GM19023 (cell line): ENCODE results near the gene CASK.
A peak's percentile ranks its signal among the peaks of the same experiment; 100 is the strongest.
"Not testable (repeated sequence)": the region's sequence is repeated elsewhere in the genome, so short reads cannot be mapped to it uniquely, and the experiment has no call there.

Experiments used
- ATAC-seq: cut with Tn5 transposase; IDR thresholded peaks from one replicate; pipeline ENCODE4 v1.9.1; 2021; ENCODE audit warnings: mild to moderate bottlenecking, moderate library complexity; ENCODE audit not compliant: unreplicated experiment

The CASK gene

GRCh38 chrX:41655631-41656030 is 267.7 kb downstream of the CASK start:
- ATAC-seq, result no peak

- no peak for ATAC-seq
These were observed 268.3 kb downstream of the CASK start for GRCh38 chrX:41655101-41655500.

DNA sequence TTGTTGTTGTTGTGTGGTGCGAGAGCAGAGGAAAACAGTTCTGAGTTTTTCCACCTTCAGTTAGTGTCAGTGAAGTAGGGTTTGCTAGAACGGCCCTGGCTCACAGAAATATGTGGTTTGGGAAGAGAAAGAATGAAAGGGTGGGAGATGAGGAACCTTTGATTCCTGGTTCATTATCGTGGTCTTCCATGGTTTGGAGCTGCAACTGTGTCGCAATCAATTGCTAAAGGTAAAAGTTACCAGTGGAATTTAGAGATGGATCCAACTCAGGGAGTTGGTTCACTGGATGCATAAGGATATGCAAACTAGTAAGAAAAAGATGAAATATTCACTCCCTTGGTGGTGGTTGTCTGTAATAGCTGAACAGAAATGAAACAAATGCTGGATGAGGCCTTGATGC is 270.2 kb downstream of the CASK start:
- no peak for ATAC-seq

DNA sequence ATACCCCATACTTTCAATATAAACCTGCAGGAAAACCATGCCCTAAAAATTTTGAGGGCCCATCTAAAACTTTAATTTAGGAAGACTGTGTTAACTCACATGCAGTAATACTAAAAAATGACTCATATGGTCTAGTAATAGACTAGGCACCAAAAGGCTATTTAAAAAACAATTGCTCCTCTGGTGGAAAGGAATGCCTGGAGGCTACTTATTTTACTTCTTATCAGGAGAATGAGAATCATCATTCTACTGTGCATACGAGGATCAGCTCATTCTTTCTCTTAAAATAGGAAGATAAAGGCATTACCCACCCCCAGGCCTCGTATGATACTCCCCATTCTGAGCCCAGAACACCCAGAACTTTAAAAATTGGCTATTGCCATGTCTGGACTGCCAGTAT is 277.2 kb downstream of the CASK start:
- not testable (repeated sequence) for ATAC-seq

DNA sequence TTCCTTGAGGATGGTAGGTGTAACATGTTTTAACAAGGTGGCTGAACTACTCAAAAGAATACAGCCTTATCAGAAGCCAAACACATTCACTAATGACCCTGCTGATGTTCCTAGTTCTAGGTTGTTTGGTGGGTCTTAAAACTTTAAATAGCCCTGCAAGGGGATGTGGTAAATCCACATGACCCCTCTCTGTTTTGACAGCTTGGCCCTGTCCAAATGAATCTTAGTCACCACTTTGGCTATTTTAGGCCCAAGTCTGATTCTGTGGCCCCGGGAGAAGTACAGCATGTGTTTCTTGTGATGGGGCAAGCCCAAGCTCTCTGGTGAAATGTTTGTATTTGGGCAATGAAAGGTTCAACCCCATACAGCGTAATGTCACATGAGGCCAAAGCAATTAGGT is 289.1 kb downstream of the CASK start:
- ATAC-seq, result no peak

DNA sequence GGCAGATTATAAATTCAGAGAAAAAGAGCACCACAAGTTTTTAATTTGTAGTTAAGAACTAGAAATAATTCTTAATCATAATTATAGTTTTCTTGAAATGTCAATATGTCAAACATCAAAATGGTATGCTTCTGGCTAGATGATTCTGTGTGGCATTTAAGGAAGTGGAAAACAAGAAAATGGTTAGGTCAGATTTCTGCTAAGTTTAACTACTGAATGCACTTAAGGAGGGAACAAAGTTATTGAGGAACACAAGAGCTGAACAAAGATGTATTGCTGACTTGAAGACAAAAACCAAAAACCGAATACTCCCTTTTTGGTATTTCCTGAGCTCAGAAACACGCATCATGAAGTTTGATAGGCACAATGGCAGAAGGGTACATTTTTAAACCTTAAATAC is 293.3 kb downstream of the CASK start:
- no peak for ATAC-seq

- no peak for ATAC-seq
These were observed 293.8 kb downstream of the CASK start for GRCh38 chrX:41629539-41629938.

GRCh38 chrX:41621222-41621723 is 302.1 kb downstream of the CASK start:
- no peak for ATAC-seq

DNA sequence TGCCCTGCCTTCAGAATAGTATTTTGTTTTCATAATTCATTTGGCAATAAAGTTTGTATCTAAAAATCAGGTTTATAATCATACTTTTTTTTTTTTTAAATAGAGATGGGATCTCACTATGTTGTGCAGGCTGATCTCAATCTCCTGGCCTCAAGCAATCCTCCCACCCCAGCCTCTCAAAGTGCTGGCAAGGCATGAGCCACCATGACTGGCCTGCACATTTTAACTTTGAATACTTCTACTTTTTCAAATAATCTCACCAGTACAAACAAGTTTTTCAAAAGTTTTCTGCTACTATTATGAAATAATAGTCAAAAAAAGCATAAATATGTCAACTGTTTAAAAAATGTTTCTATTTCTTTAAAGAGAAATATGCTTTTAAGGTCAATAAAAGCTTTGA is 304.1 kb downstream of the CASK start:
- no peak for ATAC-seq

GRCh38 chrX:41616935-41617334 is 306.4 kb downstream of the CASK start:
- no peak for ATAC-seq

DNA sequence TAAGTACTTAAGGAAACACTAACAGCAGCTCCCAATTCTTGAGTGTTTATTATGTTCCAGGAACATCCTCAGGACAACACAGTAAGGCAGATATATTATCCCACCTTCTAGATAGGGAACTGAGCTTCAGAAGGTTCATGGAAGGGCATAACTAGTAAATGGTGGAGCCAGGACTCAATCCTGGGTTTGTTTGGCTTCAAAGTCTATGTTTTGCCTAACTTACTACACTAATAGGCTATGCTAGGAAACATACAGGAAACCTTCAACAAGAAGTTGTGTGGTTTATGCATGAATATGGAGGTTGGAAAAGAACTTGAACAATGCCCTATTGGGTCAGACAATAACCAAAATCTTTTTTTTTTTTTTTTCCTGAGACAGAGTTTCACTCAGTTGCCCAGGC is 307.1 kb downstream of the CASK start:
- ATAC-seq, result no peak

DNA sequence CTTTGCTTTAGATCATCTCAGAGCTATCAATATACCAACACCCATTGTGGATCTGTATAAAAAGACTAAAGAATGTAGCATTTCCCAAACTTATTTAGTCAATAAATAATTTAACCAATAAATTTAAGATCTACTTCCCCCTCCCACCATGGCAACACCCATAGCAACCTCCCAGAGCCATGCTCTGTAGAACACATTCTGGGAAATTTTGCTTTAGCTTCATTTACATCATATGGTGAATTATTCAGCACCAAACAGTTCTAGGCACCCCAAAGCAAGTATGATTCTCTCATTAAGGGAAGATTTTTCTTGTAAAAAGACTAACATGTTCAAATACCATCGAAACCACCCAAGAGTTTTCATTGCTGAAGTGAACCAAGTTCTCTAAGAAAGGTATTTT is 315.1 kb downstream of the CASK start:
- ATAC-seq, result no peak

GRCh38 chrX:41607264-41607832 is 316.0 kb downstream of the CASK start:
- ATAC-seq, result no peak

DNA sequence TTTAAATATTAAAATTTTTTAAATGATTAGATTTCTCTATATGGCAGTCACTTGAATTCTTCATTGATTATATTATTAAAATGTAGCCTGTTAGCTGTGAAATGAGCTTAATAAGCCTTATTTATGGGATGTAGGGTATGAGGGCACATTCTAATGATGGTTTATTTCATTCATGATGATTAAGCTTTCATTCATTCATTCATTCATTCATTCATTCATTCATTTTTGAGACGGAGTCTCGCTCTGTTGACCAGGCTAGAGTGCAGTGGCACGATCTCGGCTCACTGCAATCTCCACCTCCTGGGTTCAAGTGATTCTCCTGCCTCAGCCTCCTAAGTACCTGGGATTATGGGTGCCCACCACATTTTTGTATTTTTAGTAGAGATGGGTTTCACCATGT is 317.3 kb downstream of the CASK start:
- not testable (repeated sequence) for ATAC-seq

GRCh38 chrX:41604766-41605543 is 318.4 kb downstream of the CASK start:
- ATAC-seq, result no peak

DNA sequence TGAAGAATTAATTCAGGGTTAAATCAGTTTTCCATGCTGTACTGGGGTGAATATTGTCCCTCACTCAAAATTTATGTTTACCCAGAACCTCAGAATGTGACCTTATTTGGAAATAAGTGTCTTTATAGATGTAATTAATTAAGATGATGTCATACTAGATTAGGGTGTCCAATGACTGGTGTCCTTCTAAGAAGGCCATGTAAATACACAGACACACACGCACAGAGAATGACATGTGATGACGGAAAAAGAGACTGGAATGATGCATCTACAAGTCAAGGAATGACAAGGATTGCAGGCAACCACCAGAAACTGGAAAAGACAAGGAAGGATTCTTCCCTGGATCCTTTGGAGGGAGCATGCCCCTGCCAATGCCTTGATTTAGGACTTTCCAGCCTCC is 319.2 kb downstream of the CASK start:
- ATAC-seq, result no peak

- no peak for ATAC-seq
These were observed 319.8 kb downstream of the CASK start for GRCh38 chrX:41603596-41603995.

DNA sequence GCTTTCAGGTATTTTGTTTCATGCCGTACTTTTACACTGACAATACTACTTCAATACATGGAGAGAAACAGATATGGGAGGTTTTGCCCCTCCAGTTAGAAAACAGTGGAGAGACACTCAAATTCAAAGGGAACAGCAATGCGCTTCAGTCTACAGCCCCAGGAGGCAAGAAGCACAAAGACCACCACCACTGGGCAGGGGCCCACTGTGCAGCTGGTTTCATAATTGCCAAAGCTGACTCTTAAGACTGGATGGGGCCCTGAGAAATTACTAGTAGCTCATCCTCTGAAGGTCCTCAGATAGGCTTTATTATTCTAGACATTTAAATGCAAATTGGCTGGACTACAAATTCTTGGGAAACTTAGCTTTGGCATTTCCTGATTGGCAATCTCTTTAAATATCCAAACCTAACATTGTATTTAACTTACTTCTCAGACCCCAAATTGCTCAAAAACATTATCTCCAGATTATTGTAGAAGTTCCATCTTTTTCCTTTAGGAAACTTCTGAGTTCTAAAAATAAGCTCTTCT is 320.5 kb downstream of the CASK start:
- ATAC-seq, result no peak

- ATAC-seq, result no peak
These were observed 323.1 kb downstream of the CASK start for GRCh38 chrX:41600291-41600690.

GRCh38 chrX:41599507-41599906 is 323.8 kb downstream of the CASK start:
- ATAC-seq, result no peak

DNA sequence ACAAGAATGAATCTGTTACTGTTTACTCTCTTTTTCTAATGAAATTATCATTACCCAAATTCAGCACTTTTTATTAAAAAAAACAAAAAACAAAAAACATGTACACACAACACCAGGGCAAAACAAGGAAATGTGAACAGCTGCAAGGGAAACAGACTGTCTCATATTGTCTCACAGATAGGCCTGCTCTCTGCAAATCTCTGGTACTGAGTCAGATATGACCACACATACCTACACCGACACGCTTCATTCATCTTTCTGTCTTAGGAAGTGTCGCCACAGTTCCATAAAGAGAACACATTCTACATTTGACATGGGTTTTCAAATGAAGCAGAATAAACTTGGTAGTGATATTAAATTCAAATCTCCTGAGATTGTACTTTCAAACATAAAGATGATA is 326.8 kb downstream of the CASK start:
- ATAC-seq, result peak; percentile 90

DNA sequence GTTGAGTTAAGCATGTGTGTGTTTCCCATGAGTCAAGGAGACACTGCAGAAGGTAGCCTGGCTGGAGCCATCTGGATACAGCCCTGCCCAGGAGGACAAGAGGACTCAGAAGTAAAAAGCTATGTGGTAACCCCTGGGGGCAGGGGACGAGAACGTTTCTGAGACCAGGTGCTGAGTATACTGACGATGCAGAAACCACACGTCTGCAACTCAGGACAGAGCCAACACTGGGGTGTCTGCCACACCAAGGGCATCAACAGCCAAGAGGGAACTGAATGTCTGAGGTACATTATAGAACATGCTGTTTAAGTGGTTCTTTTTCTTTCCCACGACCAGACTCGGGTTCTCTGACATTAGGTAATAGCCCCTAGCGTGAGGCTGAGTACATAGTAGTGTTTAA is 328.7 kb downstream of the CASK start:
- ATAC-seq, result no peak
